Activated CD8-positive, alpha-beta T cell treated with anti-CD3 and anti-CD28 coated beads, Interleukin-2, amount 10 ng/mL, durations not matched to agents 7 days and 5 days (primary cell): Measurements from ENCODE around the gene CDH4. TPM values are rescaled to one million over a fixed set of nuclear protein-coding genes. Genes with fewer than 3 reads are reported as not detected.

Experiments
- ATAC-seq: fragments of 150-1000 bp; cut with Tn5 transposase; one replicate; pipeline ENCODE4 v1.10.0; 2021; ENCODE audit warnings: moderate library complexity
- CTCF ChIA-PET: fragments of 350-600 bp; sonication (Branson Sonifier 250); formaldehyde crosslinking; loops from one replicate; lab custom pipeline; 2021; ENCODE audit warnings: antibody characterized with exemption; lab: Charles Lee
- POLR2A ChIA-PET: fragments of 350-600 bp; sonication (Branson Sonifier 250); formaldehyde crosslinking; loops from one replicate; lab custom pipeline; 2021; ENCODE audit warnings: antibody characterized with exemption; lab: Charles Lee
- DNase-seq: peaks from one replicate; pipeline ENCODE4 v3.0.0-alpha.2; 2020
- H3K27ac Mint-ChIP-seq: one replicate; pipeline ENCODE4 v1.8.0; 2021; ENCODE audit warnings: mild to moderate bottlenecking, mixed read lengths
- H3K27me3 Mint-ChIP-seq: one replicate; pipeline ENCODE4 v1.8.0; 2021; ENCODE audit warnings: low read depth, mixed read lengths
- H3K36me3 Mint-ChIP-seq: one replicate; pipeline ENCODE4 v1.8.0; 2021; ENCODE audit warnings: low read depth, mixed read lengths
- H3K4me1 Mint-ChIP-seq: one replicate; pipeline ENCODE4 v1.8.0; 2021; ENCODE audit warnings: low read depth, mixed read lengths
- H3K4me3 Mint-ChIP-seq: one replicate; pipeline ENCODE4 v1.8.0; 2021; ENCODE audit warnings: mild to moderate bottlenecking, mixed read lengths
- H3K9me3 Mint-ChIP-seq: one replicate; pipeline ENCODE4 v1.8.0; 2022; ENCODE audit warnings: mixed read lengths; ENCODE audit not compliant: insufficient read depth
- total RNA-seq, 2 experiments: library from RNA; stranded (reverse); gene quantifications; one replicate each; pipeline ENCODE4 v1.2.3, GENCODE V29; 2021

CDH4 gene
- total RNA-seq, 2 experiments from 2014 or later, result 0.05 to 0.13 TPM

DNA sequence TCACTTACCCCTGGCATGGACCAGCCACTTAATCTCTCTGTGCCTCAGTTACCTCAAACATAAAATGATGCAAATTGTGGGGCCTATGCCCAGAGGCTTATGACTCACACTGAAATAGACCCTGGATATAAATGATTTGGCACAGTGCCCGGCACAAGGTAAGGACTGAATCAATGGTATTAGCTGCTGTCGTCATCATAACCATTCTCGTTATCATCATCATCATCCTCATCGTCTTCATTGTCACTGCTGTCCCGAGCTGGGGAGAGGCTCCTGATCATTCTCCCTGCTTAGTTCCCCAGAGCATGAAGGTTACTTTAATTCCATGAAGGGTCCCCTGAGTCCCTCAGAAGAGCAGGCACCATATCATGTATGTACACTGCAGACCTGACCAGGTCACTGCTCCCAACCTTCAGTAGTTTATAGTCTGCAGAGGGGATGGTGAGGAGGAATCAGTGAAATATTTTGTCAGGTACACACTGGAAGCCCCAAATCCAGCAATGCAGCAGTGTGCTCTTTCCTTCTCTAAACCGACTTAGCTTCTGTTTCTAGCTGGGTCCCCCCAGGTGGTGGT lies 664.3 kb downstream of the CDH4 start:
- no peak for ATAC-seq
- Mint-ChIP-seq H3K4me3 (no peak overlapping the region), H3K27me3 (peaks cover under 1% of the 10 kb centered on the region), H3K27ac (no peak overlapping the region), H3K9me3 (no peaks in the 10 kb centered on the region), H3K36me3 (no peaks in the 10 kb centered on the region), H3K4me1 (peaks cover 32% of the 10 kb centered on the region)
- DNase-seq, result no peak
- POLR2A ChIA-PET, result no interaction called here
- CTCF ChIA-PET, result no interaction called here

DNA sequence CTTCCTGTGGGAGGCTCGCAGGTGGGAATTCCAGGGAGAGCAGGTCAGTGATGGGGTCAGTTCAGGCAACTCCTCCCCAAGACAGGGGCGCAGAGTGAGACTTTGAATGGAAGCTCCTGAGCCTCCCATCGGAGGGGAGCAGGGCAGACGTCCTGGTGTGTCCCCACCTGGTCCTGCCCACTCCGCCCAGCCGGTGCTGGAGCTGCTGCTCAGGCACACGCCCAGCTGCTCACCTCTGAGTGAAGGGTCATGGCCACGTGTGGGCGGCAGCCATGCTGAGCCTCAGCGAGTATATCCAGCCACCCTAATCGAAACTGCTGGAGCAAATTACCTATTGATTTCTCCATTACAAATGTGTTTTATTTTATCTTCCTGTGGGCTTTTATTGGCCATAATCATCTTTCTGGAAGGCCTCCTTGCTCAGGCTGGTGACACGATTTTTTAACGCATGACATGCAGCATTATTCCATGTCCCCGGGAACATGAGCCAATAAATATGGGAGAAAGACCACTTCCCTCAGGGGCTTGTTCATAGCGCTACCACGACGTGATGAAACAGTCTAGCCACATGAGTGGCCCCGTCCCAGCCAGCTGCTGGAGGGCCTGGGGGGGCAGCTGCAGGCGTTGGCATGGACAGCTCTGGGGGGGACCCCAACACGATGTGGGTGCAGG lies 665.5 kb downstream of the CDH4 start:
- no peaks in the 10 kb centered on the region for H3K36me3 Mint-ChIP-seq
- H3K4me3 Mint-ChIP-seq, result no peak overlapping the region
- H3K27me3 Mint-ChIP-seq, result no peaks in the 10 kb centered on the region
- ATAC-seq, result no peak
- ChIA-PET CTCF (no interaction called here), POLR2A (no interaction called here)
- DNase-seq, result no peak
- H3K27ac Mint-ChIP-seq, result no peak overlapping the region
- H3K4me1 Mint-ChIP-seq, result peaks cover 22% of the 10 kb centered on the region
- H3K9me3 Mint-ChIP-seq, result no peaks in the 10 kb centered on the region

DNA sequence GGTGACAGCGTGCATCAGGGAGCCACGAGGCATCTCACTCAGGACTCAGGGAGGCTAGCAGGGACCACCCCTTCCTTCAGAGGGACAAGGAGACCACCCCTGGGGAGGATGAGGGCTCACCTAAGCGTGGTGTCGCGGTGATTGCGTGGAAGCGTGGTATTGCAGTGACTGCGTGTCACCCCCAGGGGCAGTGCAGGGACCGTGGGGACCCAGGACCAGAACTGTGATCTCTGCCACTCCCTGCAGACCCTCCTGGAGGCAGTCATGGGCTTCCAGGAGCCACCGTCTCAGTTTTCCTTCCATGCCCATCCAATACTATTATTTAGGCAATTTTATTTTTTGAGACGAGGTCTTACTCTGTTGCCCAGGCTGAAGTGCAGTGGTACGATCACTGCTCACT lies 666.5 kb downstream of the CDH4 start:
- Mint-ChIP-seq H3K36me3 (no peaks in the 10 kb centered on the region), H3K9me3 (no peaks in the 10 kb centered on the region), H3K4me3 (no peak overlapping the region), H3K27me3 (no peaks in the 10 kb centered on the region), H3K4me1 (peaks cover 14% of the 10 kb centered on the region), H3K27ac (no peak overlapping the region)
- ATAC-seq (no peak), DNase-seq (no peak)
- POLR2A ChIA-PET, result no interaction called here
- CTCF ChIA-PET, result no interaction called here

DNA sequence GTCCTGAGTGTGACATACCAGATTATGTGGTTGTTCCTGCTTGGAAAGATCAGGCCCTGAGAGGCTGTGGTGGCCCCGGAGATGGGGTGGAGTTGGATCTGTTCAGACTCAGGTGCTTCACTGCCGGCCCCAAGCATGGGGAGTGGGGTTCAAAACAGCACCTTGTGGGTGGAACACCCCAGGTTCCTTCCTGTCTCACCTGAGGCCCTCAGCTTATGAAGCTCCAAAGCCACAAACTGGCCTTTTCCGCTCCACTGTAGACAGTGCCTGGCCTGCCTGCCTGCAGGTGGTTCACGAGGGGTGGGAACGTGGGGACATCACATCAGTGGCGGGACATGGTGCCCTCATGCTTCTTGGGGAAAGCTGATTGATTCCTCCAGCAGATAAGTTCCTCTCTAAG lies 667.2 kb downstream of the CDH4 start:
- Mint-ChIP-seq H3K4me3 (no peak overlapping the region), H3K36me3 (no peaks in the 10 kb centered on the region), H3K27ac (no peak overlapping the region), H3K9me3 (no peaks in the 10 kb centered on the region), H3K27me3 (no peaks in the 10 kb centered on the region), H3K4me1 (peaks cover 7% of the 10 kb centered on the region)
- DNase-seq, result no peak
- CTCF ChIA-PET, result no interaction called here
- POLR2A ChIA-PET, result no interaction called here
- ATAC-seq, result no peak

DNA sequence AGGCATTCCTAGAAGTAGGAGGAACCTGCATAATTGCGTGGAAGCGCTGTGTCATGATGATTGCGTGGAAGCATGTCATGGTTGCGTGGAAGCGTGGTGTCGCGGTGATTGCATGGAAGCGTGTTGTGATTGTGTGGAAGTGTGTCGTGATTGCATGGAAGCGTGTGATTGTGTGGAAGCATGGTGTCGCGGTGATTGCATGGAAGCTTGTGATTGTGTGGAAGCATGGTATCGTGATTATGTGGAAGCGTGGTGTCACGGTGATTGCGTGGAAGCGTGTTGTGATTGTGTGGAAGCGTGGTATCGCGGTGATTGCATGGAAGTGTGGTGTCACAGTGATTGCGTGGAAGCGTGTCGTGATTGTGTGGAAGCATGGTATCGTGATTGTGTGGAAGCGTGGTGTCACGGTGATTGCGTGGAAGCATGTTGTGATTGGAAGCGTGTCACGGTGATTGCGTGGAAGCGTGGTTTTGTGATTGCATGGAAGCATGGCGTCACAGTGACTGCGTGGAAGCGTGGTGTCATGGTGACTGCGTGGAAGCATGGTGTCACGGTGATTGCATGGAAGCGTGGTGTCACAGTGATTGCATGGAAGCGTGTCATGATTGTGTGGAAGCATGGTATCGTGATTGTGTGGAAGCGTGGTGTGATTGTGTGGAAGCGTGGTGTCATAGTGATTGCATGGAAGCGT lies 667.8 kb downstream of the CDH4 start:
- H3K27me3 Mint-ChIP-seq, result no peaks in the 10 kb centered on the region
- no peak for DNase-seq
- no peak overlapping the region for H3K4me3 Mint-ChIP-seq

DNA sequence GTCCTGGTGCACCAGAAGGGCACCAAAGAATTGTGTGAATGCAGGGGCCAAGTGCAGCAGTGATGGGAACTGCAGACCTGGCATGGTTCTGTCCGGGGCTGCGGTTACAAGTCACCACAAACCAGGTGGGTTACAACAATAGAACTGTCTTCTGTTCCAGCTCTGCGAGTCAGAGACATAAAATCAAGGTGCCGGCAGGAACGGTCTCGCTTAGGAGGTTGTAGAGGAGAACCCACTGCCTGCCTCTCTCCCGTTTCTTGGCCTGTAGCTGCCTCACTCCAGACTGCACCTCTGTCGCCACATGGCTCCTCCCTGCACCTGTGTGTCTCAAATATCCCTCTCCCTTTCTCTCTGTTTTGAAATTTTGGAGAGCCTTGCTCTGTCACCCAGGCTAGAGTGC lies 670.4 kb downstream of the CDH4 start:
- Mint-ChIP-seq H3K27me3 (no peaks in the 10 kb centered on the region), H3K4me3 (no peak overlapping the region), H3K4me1 (no peaks in the 10 kb centered on the region), H3K36me3 (no peaks in the 10 kb centered on the region), H3K9me3 (no peaks in the 10 kb centered on the region), H3K27ac (no peak overlapping the region)
- no peak for ATAC-seq
- ChIA-PET POLR2A (no interaction called here), CTCF (no interaction called here)
- DNase-seq, result no peak

More for the DNA sequence above, 667.8 kb downstream of the CDH4 start:
- Mint-ChIP-seq H3K27ac (no peak overlapping the region), H3K4me1 (peaks cover 2% of the 10 kb centered on the region), H3K9me3 (no peaks in the 10 kb centered on the region), H3K36me3 (no peaks in the 10 kb centered on the region)
- CTCF ChIA-PET, result no interaction called here
- POLR2A ChIA-PET, result no interaction called here
- no peak for ATAC-seq

DNA sequence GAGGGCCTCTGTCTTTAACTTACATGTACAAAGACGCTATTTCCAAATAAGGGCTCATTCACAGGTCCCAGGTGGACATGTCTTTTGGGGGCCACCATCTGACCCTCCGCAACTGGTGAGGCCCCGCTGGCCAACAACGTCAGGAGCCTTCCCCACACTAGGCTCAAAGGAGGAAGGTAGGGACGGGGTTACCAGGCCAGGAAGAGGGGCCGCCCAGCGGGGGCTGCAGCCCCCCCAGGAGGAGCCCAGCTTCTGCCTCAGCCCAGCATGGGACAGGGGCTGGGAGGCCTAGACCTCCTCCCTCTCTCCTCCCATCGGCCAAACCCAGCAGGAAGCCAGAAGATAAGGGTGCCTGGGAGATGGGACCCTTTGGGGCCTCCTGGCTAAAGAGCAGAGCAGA lies 670.9 kb downstream of the CDH4 start:
- DNase-seq, result no peak
- Mint-ChIP-seq H3K27ac (no peak overlapping the region), H3K4me1 (no peaks in the 10 kb centered on the region), H3K4me3 (no peak overlapping the region), H3K36me3 (no peaks in the 10 kb centered on the region), H3K9me3 (no peaks in the 10 kb centered on the region), H3K27me3 (no peaks in the 10 kb centered on the region)
- CTCF ChIA-PET, result no interaction called here
- ATAC-seq, result no peak
- POLR2A ChIA-PET, result no interaction called here

DNA sequence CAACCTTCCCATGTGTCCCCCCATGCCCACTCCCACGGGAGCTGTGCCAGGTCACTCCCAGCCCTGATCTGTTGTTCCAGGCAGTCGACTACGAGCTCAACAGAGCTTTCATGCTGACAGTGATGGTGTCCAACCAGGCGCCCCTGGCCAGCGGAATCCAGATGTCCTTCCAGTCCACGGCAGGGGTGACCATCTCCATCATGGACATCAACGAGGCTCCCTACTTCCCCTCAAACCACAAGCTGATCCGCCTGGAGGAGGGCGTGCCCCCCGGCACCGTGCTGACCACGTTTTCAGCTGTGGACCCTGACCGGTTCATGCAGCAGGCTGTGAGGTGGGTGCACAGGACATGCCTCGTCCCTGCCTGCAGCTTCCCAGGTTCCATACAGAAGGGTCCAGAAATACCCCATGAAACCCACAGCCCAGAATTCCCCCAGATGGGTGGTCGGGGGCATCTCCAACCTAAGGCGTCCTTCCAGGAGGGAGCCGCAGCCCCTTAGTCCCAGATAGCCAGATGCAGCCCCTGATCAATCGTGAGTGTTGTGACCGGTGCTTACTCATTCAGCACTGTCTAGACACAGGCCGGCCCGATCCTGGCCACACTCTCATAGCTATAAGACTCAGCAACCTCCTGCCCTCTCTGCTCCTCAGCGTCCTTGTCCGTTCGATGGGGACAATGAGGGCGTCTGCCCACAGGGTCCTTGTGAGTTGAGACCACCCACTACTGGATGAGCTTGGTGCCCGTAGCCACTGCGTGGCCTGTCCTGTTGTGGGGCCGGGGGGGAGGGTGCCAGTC lies 671.5 kb downstream of the CDH4 start:
- DNase-seq (no peak), ATAC-seq (no peak)
- Mint-ChIP-seq H3K4me1 (no peaks in the 10 kb centered on the region), H3K27ac (no peak overlapping the region), H3K27me3 (no peaks in the 10 kb centered on the region), H3K9me3 (no peaks in the 10 kb centered on the region), H3K4me3 (no peak overlapping the region), H3K36me3 (no peaks in the 10 kb centered on the region)
- ChIA-PET POLR2A (no interaction called here), CTCF (no interaction called here)

DNA sequence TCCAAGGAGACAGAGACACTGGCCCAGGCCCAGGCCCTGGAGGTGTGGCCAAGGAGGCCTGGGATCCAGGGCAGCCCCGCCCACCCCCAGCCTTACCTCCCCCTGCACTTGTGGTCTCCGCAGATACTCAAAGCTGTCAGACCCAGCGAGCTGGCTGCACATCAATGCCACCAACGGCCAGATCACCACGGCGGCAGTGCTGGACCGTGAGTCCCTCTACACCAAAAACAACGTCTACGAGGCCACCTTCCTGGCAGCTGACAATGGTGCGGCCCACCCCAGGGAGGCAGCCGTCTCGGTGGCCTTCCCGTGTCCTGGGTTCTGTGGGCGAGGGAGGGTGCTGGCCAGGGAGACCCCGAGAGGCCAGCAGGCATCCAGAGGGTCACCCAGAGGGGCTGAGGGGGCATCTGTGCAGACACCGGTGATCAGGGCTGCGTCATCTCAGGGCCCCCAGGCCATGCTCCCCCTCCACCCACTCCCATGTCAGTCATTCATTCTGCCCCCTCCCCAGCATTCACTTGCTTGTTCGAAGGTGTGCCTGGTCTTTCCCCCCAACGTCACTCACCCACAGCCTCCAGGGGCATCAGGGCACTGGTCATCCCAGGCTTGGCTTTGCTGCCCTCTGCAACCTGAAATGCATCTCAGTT lies 672.3 kb downstream of the CDH4 start:
- DNase-seq, result no peak
- ChIA-PET CTCF (no interaction called here), POLR2A (no interaction called here)
- H3K27me3 Mint-ChIP-seq, result no peaks in the 10 kb centered on the region
- no peaks in the 10 kb centered on the region for H3K4me1 Mint-ChIP-seq
- no peaks in the 10 kb centered on the region for H3K9me3 Mint-ChIP-seq
- no peak for ATAC-seq
- H3K36me3 Mint-ChIP-seq, result no peaks in the 10 kb centered on the region
- H3K4me3 Mint-ChIP-seq, result no peak overlapping the region
- no peak overlapping the region for H3K27ac Mint-ChIP-seq

DNA sequence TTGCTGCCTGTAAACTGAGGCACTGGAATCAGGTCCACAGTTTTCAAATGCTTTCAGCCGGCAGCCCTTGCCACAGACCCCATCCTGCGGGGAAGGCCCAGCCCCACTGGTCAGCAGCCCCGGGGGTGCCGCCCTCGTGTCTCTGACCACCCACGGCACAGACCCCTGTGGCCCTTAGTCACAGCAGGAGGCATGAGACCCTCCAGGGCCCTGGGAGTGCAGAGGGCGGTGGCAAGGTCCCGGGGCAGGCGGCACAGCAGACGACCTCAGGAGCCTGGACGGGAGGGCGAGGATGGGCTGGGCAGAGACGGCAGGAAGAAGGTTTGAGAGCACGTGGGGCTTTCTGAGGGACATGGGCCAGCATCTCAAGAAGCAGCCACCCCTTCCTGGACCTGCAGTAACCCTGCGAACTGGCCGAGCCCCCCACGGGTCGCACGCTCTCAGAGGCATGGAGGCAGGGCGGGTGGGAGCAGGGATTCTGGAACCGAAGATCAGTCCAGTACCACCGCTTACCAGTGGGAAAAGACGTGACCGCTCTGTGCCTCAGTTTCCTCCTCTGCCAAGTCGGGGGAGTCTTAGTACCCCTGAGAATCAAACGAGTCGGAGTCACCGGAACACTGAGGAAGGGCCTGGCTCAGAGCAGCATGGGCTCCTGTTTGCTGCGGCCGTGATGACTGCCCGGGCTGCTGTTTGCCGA lies 672.9 kb downstream of the CDH4 start:
- CTCF ChIA-PET, result no interaction called here
- H3K27me3 Mint-ChIP-seq, result no peaks in the 10 kb centered on the region
- no peaks in the 10 kb centered on the region for H3K4me1 Mint-ChIP-seq
- no peak for ATAC-seq
- POLR2A ChIA-PET, result no interaction called here
- H3K4me3 Mint-ChIP-seq, result no peak overlapping the region
- no peak overlapping the region for H3K27ac Mint-ChIP-seq
- no peak for DNase-seq
- H3K36me3 Mint-ChIP-seq, result no peaks in the 10 kb centered on the region
- H3K9me3 Mint-ChIP-seq, result no peaks in the 10 kb centered on the region

DNA sequence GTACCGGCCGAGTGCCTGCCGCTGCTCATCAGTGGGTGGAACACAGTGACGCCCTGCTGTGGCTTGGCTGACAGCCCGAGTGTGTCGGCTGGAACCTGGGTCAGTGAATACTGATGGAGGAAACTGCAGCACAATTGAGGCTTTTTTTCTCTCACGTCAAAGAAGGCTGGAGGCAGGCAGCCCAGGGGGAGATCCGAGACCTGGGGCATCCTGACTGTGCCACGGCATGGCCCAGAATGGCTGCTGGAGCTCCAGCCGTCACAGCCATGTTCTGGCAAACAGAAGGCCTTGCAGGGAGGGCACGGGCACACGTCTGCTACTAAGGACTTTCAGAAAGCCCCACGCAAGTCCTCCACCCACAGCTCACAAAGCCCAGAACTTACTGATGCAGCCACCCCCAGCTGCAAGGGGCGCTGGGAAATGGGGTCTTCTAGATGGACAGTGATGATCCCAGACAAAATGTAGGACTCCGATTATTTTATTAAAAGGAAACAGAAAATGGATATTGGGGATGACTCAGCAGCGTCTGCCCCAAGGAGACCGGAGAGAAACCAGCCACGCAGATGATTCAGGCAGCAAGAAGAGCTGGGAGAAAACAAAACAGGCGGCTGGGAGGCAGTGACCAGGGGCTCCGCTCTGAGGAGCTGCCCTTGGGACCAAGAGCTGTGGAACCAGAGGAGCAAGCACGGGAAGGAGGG lies 673.6 kb downstream of the CDH4 start:
- no peaks in the 10 kb centered on the region for H3K4me1 Mint-ChIP-seq
- POLR2A ChIA-PET, result no interaction called here
- no peaks in the 10 kb centered on the region for H3K27me3 Mint-ChIP-seq
- ATAC-seq (no peak), DNase-seq (no peak)
- H3K4me3 Mint-ChIP-seq, result no peak overlapping the region
- no peaks in the 10 kb centered on the region for H3K36me3 Mint-ChIP-seq
- H3K27ac Mint-ChIP-seq, result no peak overlapping the region
- no peaks in the 10 kb centered on the region for H3K9me3 Mint-ChIP-seq
- CTCF ChIA-PET, result no interaction called here
